Psoas muscle (tissue), 8 donors: ENCODE results near the gene RNF43. TPM values are rescaled to one million over a fixed set of nuclear protein-coding genes. Genes with fewer than 3 reads are reported as not detected.

ENCODE experiments used
- ATAC-seq, 4 donors: fragments of 200-7000 bp; cut with Tn5 transposase; one replicate each; pipeline ENCODE4 v1.9.1; 2020; ENCODE audit warnings: moderate library complexity in 3 of 4, mild to moderate bottlenecking in 2 of 4
- DNase-seq, 2 donors: peaks; one replicate each; pipeline ENCODE4 v3.0.0-alpha.2; 2020
- H3K27ac ChIP-seq: fragments of 200-600 bp; one replicate; pipeline ENCODE4 v1.8.0; 2022
- H3K27me3 ChIP-seq, 3 donors: fragments of 200-600 bp in 1 of 3; one replicate each; pipeline versions ENCODE4 v1.6.1 to v1.8.0; 2013 to 2022; ENCODE audit warnings: low read length in 2 of 3, mild to moderate bottlenecking in 2 of 3, moderate library complexity in 1 of 3; ENCODE audit not compliant: insufficient read depth in 3 of 3
- H3K36me3 ChIP-seq, 2 donors: fragments of 200-600 bp in 1 of 2; one replicate each; pipeline versions ENCODE4 v1.6.1 to v1.8.0; 2013 to 2022; ENCODE audit warnings: low read depth in 1 of 2, mild to moderate bottlenecking in 1 of 2, moderate library complexity in 1 of 2; ENCODE audit not compliant: insufficient read depth in 1 of 2
- H3K4me1 ChIP-seq: fragments of 200-600 bp; one replicate; pipeline ENCODE4 v1.8.0; 2022
- H3K4me3 ChIP-seq: fragments of 200-600 bp; one replicate; pipeline ENCODE4 v1.8.0; 2022; ENCODE audit warnings: mild to moderate bottlenecking
- H3K9me3 ChIP-seq: fragments of 200-600 bp; one replicate; pipeline ENCODE4 v1.8.0; 2022
- WGBS, 3 donors: extraction: QIAGEN DNeasy Blood & Tissue Kit; methylation state at CpG; one replicate each; pipeline versions ENCODE4 v1.1.6 to v1.1.7; 2013; 5-methylcytosine and 5-hydroxymethylcytosine counted together
- intact Hi-C, 2 donors: fragments of 100-400 bp; cut with DNase I; formaldehyde crosslinking; loops; one replicate each; pipeline versions ENCODE4 v1.11.0 to v1.14.2; 2022
- polyA plus RNA-seq, 3 donors: library from polyadenylated mRNA; stranded (reverse); fragments of 200-250 nt; gene quantifications; one replicate each; pipeline ENCODE4 v1.2.3, GENCODE V29; 2013
- total RNA-seq, 4 donors: library from RNA; stranded (reverse); fragmentation: NEBNext Ultra II Directional in 2 of 4; extraction: Animal tissue kit (Norgen Biotek cat#: 25700) in 2 of 4; gene quantifications; one replicate each; pipeline versions ENCODE4 v1.2.1 to v1.2.4, GENCODE V29; 2021 to 2023
- TF ChIP-seq, protein P1 (sequence below): fragments of 200-600 bp; IDR thresholded peaks from one replicate; pipeline ENCODE4 v1.8.0; 2022; ENCODE audit warnings: antibody characterized with exemption
- donor health status: healthy with polysubstance abuse.
- donor health status: DM: no; HTN: no; CAD: no; lungs with moderate emphysema.
- donor health status: Bipolar disorder and iron deficiency.
- donor health status: healthy.
- donor health status: DM: yes; HTN: yes; CAD: no.
- donor health status: DM: no; HTN: no; CAD: no.
- donor health status: DM: no; HTN: no; CAD: no.
- donor health status: DM: yes; HTN: yes; CAD: no.

RNF43 gene
- total and polyA plus RNA-seq, 7 donors, result 0.03 to 0.25 (median 0.06) TPM; not detected in 3

DNA sequence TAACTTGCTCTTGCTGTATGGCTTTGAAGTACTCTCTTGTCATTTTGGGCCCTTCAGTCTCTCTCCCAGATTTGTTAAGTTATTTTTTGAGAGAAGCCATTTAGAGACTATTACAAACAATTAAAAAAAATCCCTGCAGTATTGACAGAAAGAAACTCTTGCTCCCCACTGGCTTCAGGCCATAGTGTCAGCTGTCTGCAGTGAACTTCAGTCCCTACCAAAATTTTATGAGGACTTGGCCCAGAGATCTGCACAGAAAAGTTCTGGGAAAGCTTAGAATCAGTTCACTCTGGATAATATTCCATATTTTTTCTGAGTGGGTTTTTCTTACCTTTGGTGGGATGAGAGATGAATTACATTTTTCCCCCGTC, 34.5 kb downstream of the RNF43 start:
- no peaks in the 10 kb centered on the region for H3K36me3 ChIP-seq
- intact Hi-C loops, result no loop called here
- H3K4me3 ChIP-seq, result no peak overlapping the region
- H3K27ac ChIP-seq, result no peak overlapping the region
- DNase-seq, result no peak
- 62 to 84% (median 67%) methylated on average over 1 of the region's 1 CpG for WGBS, 3 donors
- TF ChIP-seq, protein P1, sequence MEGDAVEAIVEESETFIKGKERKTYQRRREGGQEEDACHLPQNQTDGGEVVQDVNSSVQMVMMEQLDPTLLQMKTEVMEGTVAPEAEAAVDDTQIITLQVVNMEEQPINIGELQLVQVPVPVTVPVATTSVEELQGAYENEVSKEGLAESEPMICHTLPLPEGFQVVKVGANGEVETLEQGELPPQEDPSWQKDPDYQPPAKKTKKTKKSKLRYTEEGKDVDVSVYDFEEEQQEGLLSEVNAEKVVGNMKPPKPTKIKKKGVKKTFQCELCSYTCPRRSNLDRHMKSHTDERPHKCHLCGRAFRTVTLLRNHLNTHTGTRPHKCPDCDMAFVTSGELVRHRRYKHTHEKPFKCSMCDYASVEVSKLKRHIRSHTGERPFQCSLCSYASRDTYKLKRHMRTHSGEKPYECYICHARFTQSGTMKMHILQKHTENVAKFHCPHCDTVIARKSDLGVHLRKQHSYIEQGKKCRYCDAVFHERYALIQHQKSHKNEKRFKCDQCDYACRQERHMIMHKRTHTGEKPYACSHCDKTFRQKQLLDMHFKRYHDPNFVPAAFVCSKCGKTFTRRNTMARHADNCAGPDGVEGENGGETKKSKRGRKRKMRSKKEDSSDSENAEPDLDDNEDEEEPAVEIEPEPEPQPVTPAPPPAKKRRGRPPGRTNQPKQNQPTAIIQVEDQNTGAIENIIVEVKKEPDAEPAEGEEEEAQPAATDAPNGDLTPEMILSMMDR, result no peak
- H3K27me3 ChIP-seq, result no peaks in the 10 kb centered on the region
- H3K9me3 ChIP-seq, result no peaks in the 10 kb centered on the region
- no peak for ATAC-seq
- H3K4me1 ChIP-seq, result no peaks in the 10 kb centered on the region

DNA sequence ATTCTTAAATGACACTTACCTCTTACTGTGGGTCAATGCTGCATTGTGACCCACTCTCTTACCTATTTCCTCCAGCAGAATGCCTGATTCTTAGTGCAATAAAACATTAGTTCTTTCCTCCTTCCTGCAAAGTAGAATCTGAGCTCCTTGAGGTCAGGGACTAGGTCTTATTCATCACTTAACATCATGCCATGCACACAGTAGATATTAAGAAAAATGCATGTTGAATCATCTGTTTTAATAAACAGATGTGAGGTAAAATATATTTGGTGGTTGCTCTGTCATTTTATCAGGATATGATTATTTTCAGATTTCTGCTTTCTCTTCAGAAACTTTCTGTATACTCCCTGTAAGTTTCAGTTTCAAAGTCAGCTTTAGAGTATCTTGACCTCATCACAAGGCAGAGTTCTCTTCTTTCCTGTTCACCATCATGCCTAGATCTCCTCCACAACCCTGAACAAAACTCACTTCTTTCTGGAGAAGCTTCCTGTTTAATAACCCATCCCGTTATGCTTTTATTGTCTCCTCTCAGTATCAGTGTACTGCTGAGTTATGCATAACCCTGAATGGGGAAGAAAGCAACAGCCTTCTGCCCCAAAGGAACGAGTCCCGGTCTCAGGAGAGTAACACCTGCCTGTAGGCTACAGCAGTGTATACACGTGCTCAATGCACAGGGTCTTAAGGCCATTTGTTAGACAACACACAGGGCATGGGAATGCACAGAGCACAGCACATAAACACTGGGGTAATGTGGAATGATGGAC, 35.0 kb downstream of the RNF43 start:
- Histone ChIP-seq H3K9me3 (no peaks in the 10 kb centered on the region), H3K36me3 (no peaks in the 10 kb centered on the region), H3K4me3 (no peak overlapping the region), H3K27me3 (no peaks in the 10 kb centered on the region), H3K27ac (no peak overlapping the region), H3K4me1 (no peaks in the 10 kb centered on the region)
- DNase-seq (no peak), ATAC-seq (no peak)
- 19 to 35% (median 22%) methylated on average over 4 of the region's 4 CpGs for WGBS, 3 donors
- TF ChIP-seq, protein P1, result no peak
- intact Hi-C loops, result no loop called here

DNA sequence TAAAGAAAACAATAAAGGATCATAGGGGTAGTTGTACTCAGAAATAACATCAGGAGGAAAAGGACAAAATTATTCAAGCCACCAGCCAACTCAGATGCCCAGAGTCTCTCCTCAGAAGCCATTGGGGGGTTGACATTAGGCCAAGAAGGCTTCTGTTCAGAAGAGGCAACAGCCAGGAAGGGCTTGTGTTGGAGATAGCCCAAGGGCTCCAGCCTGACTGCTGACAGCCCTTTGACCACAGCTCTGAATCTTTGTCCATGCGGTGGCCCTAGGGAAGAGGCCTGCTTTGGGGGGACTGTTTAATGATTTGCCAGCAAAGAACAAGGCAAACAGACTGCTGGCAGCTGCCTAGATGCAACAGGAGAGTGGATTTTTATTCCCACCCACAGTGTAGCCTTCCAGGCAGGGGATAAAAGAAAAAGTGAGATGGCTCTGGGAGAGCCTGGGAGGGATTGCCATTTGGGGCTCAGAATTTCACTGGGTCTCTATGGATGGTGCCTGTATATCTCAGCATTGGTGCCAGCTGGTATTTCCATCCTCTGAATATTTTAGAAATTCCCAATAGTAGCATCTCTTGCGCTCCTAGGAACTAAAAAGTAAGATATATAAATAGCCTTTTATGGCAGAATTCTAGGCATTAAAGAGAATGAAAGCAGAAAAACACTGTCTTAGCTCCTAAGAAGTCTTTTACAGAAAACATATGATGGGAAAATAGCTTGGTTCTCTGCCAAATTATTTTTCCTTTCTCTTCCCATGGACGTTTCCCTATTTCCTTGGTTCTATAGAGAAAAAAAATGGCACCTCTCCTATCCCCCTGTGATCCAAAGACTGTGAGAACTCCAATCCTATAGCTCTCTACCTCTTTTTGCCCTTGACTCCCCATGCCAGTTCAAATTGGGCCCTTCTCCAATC, 36.0 kb downstream of the RNF43 start:
- no peaks in the 10 kb centered on the region for H3K36me3 ChIP-seq
- DNase-seq (no peak), ATAC-seq (no peak)
- H3K4me3 ChIP-seq, result no peak overlapping the region
- intact Hi-C loops, result no loop called here
- H3K27ac ChIP-seq, result no peak overlapping the region
- WGBS, 3 donors, result 25 to 45% (median 42%) methylated on average over 3 of the region's 3 CpGs
- TF ChIP-seq, protein P1, result no peak
- no peaks in the 10 kb centered on the region for H3K27me3 ChIP-seq
- no peaks in the 10 kb centered on the region for H3K4me1 ChIP-seq
- H3K9me3 ChIP-seq, result no peaks in the 10 kb centered on the region

DNA sequence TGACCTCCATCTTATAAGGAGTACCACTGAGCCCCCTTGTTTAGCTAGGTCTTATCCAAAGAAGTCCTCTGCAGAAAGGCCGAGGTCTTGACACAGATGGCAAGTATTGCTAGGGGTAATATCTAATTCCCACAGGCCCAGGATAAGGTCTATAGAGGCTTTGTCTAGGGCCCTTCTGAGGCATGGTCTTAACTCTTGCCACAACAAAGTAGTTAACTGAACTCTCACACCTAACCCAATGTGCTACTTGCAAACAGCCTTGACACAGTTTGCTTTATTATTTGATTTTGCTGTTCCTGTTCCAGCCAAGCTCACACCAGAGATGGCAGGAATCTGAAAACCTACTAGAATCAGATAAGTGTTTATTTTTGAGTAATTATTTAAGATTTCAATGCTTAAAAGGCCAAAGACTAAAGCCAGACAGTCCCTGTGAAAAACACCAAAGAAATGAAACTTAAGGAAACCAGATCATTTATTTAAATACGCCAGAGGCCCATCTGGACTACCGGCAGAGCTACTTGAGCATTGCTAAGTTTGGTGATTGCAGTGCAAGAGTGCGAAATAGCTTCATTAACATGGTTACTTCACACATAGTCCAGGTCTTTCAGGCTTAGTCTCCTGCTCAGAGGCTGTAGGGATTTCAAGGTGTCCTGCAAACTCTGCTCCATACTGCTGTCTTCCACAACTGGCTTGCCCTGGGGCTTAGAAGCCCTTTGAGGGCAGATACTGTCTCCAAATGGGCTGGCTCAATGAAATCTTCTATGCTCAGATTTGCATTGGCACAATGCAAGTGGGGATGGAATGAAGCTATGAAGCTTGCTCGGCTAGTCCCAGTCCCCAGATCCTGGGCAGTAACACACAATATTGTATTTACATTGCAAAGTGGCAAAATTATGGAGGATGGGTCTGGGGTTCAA, 36.9 kb downstream of the RNF43 start:
- Histone ChIP-seq H3K36me3 (no peaks in the 10 kb centered on the region), H3K9me3 (no peaks in the 10 kb centered on the region), H3K27ac (no peak overlapping the region), H3K4me1 (no peaks in the 10 kb centered on the region), H3K27me3 (no peaks in the 10 kb centered on the region), H3K4me3 (no peak overlapping the region)
- WGBS, 3 donors, result 89 to 90% (median 90%) methylated on average over 5 of the region's 5 CpGs
- TF ChIP-seq, protein P1, result no peak
- ATAC-seq (no peak), DNase-seq (no peak)
- intact Hi-C loops, result no loop called here
